ENCODE measurements around the gene MMEL1.
A peak's percentile ranks its signal among the peaks of the same experiment; 100 is the strongest.

The MMEL1 gene

GRCh38 chr1:2546515-2547209 lies 86.2 kb downstream of the MMEL1 start (continued):
- no peak for TF ChIP-seq ZBTB20 (tag by site-specific recombination; IDR thresholded peaks at IDR 0.05)
- no peak for TF ChIP-seq TRIM28 (IDR thresholded peaks at IDR 0.05; ENCODE audit: borderline replicate concordance, low read length)
- TF ChIP-seq ZNF223 (tag by site-specific recombination; IDR thresholded peaks at IDR 0.05): no peak
- TF ChIP-seq ZNF600 (tag by site-specific recombination; IDR thresholded peaks at IDR 0.05): peak; percentile 6
- TF ChIP-seq ZNF354C (tag by site-specific recombination; IDR thresholded peaks at IDR 0.05; ENCODE audit: borderline replicate concordance, low read depth): no peak
- 0 out of 2 replicates have a peak, but pooled peaks have one; percentile 30 for TF ChIP-seq OSR2 (tag by site-specific recombination; IDR thresholded peaks at IDR 0.05)
- no peak for TF ChIP-seq ZNF701 (tag by site-specific recombination; IDR thresholded peaks at IDR 0.05)
- no peak for TF ChIP-seq PRDM6 (tag by site-specific recombination; IDR thresholded peaks at IDR 0.05)
- TF ChIP-seq ZNF518A (tag by site-specific recombination; conservative IDR thresholded peaks at IDR 0.05; ENCODE audit: low read depth): no peak
- no peak for TF ChIP-seq HOXA7 (CRISPR knock-in tag; IDR thresholded peaks at IDR 0.05; ENCODE audit: borderline replicate concordance)
- TF ChIP-seq ZBTB6 (tag by site-specific recombination; IDR thresholded peaks at IDR 0.05): no peak
- TF ChIP-seq MEIS1 (CRISPR knock-in tag; IDR thresholded peaks at IDR 0.05; ENCODE audit: borderline replicate concordance): no peak
- TF ChIP-seq ZNF311 (tag by site-specific recombination; IDR thresholded peaks at IDR 0.05; ENCODE audit: borderline replicate concordance): no peak
- no peak for TF ChIP-seq ZNF704 (tag by site-specific recombination; IDR thresholded peaks at IDR 0.05)
- no peak for TF ChIP-seq ZNF10 (tag by site-specific recombination; IDR thresholded peaks at IDR 0.05)
- TF ChIP-seq ZNF626 (tag by site-specific recombination; IDR thresholded peaks at IDR 0.05): no peak
- peak; percentile 56 for TF ChIP-seq PRDM10 (tag by site-specific recombination; IDR thresholded peaks at IDR 0.05)
- TF ChIP-seq ZNF423 (tag by site-specific recombination; IDR thresholded peaks at IDR 0.05): 0 out of 2 replicates have a peak, but pooled peaks have one; percentile 30
- no peak for TF ChIP-seq ZNF670 (tag by site-specific recombination; IDR thresholded peaks at IDR 0.05; ENCODE audit: low read depth)
- TF ChIP-seq ZFHX2 (tag by site-specific recombination; conservative IDR thresholded peaks at IDR 0.05): peak; percentile 83
- TF ChIP-seq ZBTB7A (tag by site-specific recombination; IDR thresholded peaks at IDR 0.05; ENCODE audit: low read depth): no peak
- no peak for TF ChIP-seq ZNF433 (tag by site-specific recombination; IDR thresholded peaks at IDR 0.05; ENCODE audit: low read depth)
- TF ChIP-seq ZNF335 (tag by site-specific recombination; conservative IDR thresholded peaks at IDR 0.05): peak; percentile 76
